C4-2B (cell line): Measurements from ENCODE around the gene RITA1.

Experiments used
- H3K27ac ChIP-seq: fragments of 450-650 bp; 2 replicates; pipeline ENCODE4 v1.5.1; 2017
- ZFX ChIP-seq: fragments of 450-650 bp; IDR thresholded peaks from 2 replicates; pipeline ENCODE4 v1.6.1; 2017
- TF ChIP-seq, protein P1 (sequence below): fragments of 450-650 bp; conservative IDR thresholded peaks from 2 replicates; pipeline ENCODE4 v1.5.1; 2017; ENCODE audit warnings: mild to moderate bottlenecking

RITA1 gene

DNA sequence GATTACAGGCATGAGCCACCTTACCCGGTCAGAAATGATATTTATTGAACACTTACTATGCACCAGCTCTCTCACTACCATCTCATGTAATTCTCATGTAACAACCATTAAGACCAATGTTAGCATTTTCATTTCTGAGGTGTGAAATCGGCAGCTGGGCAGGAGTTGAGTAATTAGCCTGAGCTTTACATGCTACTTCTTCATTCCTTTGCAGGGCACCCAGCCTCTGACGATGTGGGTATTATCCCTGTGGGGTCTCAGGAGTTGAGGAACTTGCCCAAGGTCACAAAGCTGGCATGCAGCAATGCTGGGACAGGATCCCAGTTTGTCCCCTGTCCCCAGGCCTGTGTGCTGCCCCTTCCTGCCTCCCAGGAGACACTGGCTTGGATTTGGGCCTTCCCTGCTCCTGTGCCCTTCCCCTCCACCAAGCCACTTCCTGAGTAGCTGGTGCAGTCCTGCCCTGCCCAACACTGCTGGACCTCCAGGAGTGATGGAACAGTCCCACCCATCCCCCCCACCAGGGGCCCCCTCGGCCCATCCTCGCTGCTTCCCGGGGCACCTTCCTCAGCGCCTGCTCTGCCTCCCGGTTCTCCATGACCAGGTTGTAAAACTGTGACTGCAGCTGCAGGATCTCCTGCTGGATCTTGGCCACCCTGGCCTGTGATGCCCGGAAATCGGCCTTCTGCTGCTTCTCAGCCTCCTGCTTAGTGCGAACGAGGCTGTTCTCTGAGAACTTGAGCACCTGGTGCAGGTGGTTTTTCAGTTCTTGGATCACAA is 14.7 kb downstream of the RITA1 start:
- no peak overlapping the region for H3K27ac ChIP-seq
- TF ChIP-seq, protein P1, sequence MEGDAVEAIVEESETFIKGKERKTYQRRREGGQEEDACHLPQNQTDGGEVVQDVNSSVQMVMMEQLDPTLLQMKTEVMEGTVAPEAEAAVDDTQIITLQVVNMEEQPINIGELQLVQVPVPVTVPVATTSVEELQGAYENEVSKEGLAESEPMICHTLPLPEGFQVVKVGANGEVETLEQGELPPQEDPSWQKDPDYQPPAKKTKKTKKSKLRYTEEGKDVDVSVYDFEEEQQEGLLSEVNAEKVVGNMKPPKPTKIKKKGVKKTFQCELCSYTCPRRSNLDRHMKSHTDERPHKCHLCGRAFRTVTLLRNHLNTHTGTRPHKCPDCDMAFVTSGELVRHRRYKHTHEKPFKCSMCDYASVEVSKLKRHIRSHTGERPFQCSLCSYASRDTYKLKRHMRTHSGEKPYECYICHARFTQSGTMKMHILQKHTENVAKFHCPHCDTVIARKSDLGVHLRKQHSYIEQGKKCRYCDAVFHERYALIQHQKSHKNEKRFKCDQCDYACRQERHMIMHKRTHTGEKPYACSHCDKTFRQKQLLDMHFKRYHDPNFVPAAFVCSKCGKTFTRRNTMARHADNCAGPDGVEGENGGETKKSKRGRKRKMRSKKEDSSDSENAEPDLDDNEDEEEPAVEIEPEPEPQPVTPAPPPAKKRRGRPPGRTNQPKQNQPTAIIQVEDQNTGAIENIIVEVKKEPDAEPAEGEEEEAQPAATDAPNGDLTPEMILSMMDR = no peak
- TF ChIP-seq ZFX = no peak

- no peak for TF ChIP-seq ZFX
- TF ChIP-seq, protein P1 = no peak
These were observed 16.0 kb downstream of the RITA1 start for GRCh38 chr12:113201187-113202177.

DNA sequence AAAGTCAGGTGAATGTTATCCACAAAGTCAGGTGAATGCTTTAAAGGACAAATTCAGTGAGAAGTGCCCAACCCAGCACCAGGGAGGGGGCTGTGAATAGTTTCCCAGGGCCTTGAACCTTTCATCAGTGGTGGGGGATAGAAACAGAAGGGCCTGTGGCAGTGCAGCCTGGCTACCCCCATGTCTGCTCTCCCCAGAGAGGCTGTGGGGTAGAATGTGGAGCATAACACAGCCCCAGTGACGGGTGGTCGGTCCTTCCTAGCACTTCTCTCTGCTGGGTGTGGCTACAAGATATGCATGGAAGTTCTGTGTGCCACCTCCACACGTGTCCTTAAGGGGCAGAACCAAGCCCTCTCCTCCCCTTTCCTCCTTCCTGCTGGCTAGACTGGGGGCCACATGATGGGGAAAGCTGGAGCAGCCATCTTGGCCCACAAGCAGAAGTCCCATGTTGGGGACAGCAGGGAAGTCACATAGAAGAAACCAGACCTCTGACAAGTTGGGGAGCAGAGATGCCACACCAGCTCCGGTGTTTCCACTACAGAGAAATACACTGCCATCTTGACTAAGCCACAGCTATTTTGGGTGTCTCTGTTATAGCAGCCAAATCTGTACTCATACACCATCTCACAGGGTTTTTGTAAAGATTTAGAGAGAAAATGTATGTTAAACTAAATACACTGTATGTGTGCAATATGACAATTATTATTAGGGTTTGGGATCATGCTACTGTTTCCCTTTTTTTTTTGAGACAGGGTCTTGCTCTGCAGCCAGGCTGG is 17.0 kb downstream of the RITA1 start:
- no peak for TF ChIP-seq ZFX
- TF ChIP-seq, protein P1 = no peak
- H3K27ac ChIP-seq = no peak overlapping the region

More at GRCh38 chr12:113201187-113202177, 16.0 kb downstream of the RITA1 start:
- H3K27ac ChIP-seq = no peak overlapping the region

- H3K27ac ChIP-seq = no peak overlapping the region
- TF ChIP-seq ZFX = no peak
- TF ChIP-seq, protein P1 = no peak
These were observed 18.6 kb downstream of the RITA1 start for GRCh38 chr12:113203852-113204760.

DNA sequence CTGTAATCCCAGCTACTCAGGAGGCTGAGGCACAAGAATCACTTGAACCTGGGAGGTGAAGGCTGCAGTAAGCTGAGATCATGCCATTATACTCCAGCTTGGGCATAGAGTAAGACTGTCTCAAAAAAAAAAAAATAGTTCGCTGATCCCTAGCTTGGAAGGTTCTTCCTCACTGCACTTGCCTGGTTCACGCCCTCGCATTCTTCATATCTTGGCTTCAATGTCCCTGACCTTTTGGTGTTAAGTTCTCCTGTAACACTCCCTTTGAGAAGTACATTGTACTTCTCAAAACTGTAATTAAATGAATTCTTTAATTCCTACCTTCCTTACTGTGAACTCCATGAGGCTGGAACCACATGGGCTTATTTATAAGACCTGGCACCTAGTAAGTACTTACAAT is 19.3 kb downstream of the RITA1 start:
- H3K27ac ChIP-seq = no peak overlapping the region
- TF ChIP-seq ZFX = no peak
- TF ChIP-seq, protein P1 = no peak

- 0 out of 2 replicates have a peak overlapping the region, but pooled peaks have one; percentile 15 for H3K27ac ChIP-seq
These were observed 21.3 kb downstream of the RITA1 start for GRCh38 chr12:113206802-113207201.

GRCh38 chr12:113207613-113208040 is 22.1 kb downstream of the RITA1 start:
- H3K27ac ChIP-seq = no peak overlapping the region
- TF ChIP-seq, protein P1 = no peak
- no peak for TF ChIP-seq ZFX
